IMR-90 (cell line): ENCODE data around the gene SLC5A2. TPM values are rescaled to one million over a fixed set of nuclear protein-coding genes. Genes with fewer than 3 reads are reported as not detected.

Experiments used
- ATAC-seq: fragments of 200-7000 bp; cut with Tn5 transposase; 2 replicates; pipeline ENCODE4 v1.9.1; 2020; ENCODE audit warnings: low read depth, mild to moderate bottlenecking, moderate library complexity
- BruUV-seq: library from RNA; stranded (reverse); fragments of 400-500 nt; replicated peaks from 2 replicates; lab custom pipeline; 2021; lab: Mats Ljungman, UMichigan
- CTCF ChIA-PET: fragments of 300-600 bp; formaldehyde crosslinking; extraction: SDS; loops from one replicate; lab custom pipeline; 2021; ENCODE audit warnings: antibody characterized with exemption; lab: Yijun Ruan, JAX
- POLR2A ChIA-PET: fragments of 300-600 bp; sonication (Branson Sonifier 250); formaldehyde crosslinking; loops from one replicate; lab custom pipeline; 2022; ENCODE audit warnings: antibody characterized with exemption; ENCODE audit not compliant: unreplicated experiment; lab: Charles Lee
- DNase-seq: peaks from one replicate; pipeline ENCODE4 v3.0.0; 2013
- H2AFZ ChIP-seq: replicated peaks from 2 replicates; pipeline ENCODE3; 2013; ENCODE audit warnings: low read length, mild to moderate bottlenecking; ENCODE audit not compliant: poor library complexity
- H2AK5ac ChIP-seq: 2 replicates; pipeline ENCODE4 v1.6.1; 2013; ENCODE audit warnings: low read depth, low read length, inconsistent platforms
- H2AK9ac ChIP-seq: replicated peaks from 2 replicates; pipeline ENCODE3; 2013; ENCODE audit warnings: mild to moderate bottlenecking, low read depth, low read length, moderate library complexity; ENCODE audit not compliant: poor library complexity
- H2BK120ac ChIP-seq: 2 replicates; pipeline ENCODE4 v1.6.1; 2013; ENCODE audit warnings: low read depth, low read length, inconsistent platforms
- H2BK15ac ChIP-seq: 3 replicates; pipeline ENCODE4 v1.6.1; 2013; ENCODE audit warnings: low read depth, low read length, inconsistent platforms
- H2BK20ac ChIP-seq: 2 replicates; pipeline ENCODE4 v1.6.1; 2013; ENCODE audit warnings: low read depth, mild to moderate bottlenecking, inconsistent platforms, low read length, moderate library complexity
- H2BK5ac ChIP-seq: 2 replicates; pipeline ENCODE4 v1.6.1; 2013; ENCODE audit warnings: mild to moderate bottlenecking, low read depth, low read length, inconsistent platforms; ENCODE audit not compliant: poor library complexity, severe bottlenecking
- H3K14ac ChIP-seq: replicated peaks from 2 replicates; pipeline ENCODE4 v1.6.1; 2013; ENCODE audit warnings: low read depth, low read length, inconsistent platforms
- H3K18ac ChIP-seq: 2 replicates; pipeline ENCODE4 v1.6.1; 2013; ENCODE audit warnings: low read depth, low read length, control low read depth
- H3K23ac ChIP-seq: 2 replicates; pipeline ENCODE4 v1.6.1; 2013; ENCODE audit warnings: low read depth, low read length, inconsistent platforms
- H3K27ac ChIP-seq: 2 replicates; pipeline ENCODE4 v1.5.1; 2013; ENCODE audit warnings: mild to moderate bottlenecking, control low read depth, low read length; ENCODE audit not compliant: insufficient read depth
- H3K27me3 ChIP-seq: 2 replicates; pipeline ENCODE4 v1.6.1; 2013; ENCODE audit warnings: low read length; ENCODE audit not compliant: control insufficient read depth, insufficient read depth
- H3K36me3 ChIP-seq: 2 replicates; pipeline ENCODE4 v1.6.1; 2013; ENCODE audit warnings: low read length, mixed read lengths; ENCODE audit not compliant: control insufficient read depth, insufficient read depth
- H3K4ac ChIP-seq: 2 replicates; pipeline ENCODE4 v1.6.1; 2013; ENCODE audit warnings: low read depth, low read length, inconsistent platforms
- H3K4me1 ChIP-seq: 2 replicates; pipeline ENCODE4 v1.6.1; 2013; ENCODE audit warnings: low read length, mixed read lengths; ENCODE audit not compliant: control insufficient read depth, insufficient read depth
- H3K4me2 ChIP-seq: 2 replicates; pipeline ENCODE4 v1.6.1; 2013; ENCODE audit warnings: low read depth, mild to moderate bottlenecking, control low read depth, low read length, moderate library complexity
- H3K4me3 ChIP-seq: 2 replicates; pipeline ENCODE4 v1.5.1; 2013; ENCODE audit warnings: low read depth, mild to moderate bottlenecking, control low read depth, low read length, moderate library complexity; ENCODE audit not compliant: insufficient read depth
- H3K56ac ChIP-seq: 2 replicates; pipeline ENCODE4 v1.6.1; 2013; ENCODE audit warnings: low read length, inconsistent platforms; ENCODE audit not compliant: insufficient read depth; ENCODE audit errors: extremely low read depth
- H3K79me1 ChIP-seq, 2 experiments: 2 replicates each; pipeline ENCODE4 v1.6.1; 2013; ENCODE audit warnings: low read length in 2 of 2, inconsistent platforms in 1 of 2, low read depth in 1 of 2
- H3K9ac ChIP-seq: 2 replicates; pipeline ENCODE4 v1.6.1; 2013; ENCODE audit warnings: low read depth, low read length, control low read depth
- H3K9me1 ChIP-seq: 2 replicates; pipeline ENCODE4 v1.6.1; 2013; ENCODE audit warnings: low read length, inconsistent platforms; ENCODE audit not compliant: insufficient read depth
- H3K9me3 ChIP-seq: 2 replicates; pipeline ENCODE4 v1.6.1; 2013; ENCODE audit warnings: low read length; ENCODE audit not compliant: control insufficient read depth, insufficient read depth
- H4K20me1 ChIP-seq: 2 replicates; pipeline ENCODE4 v1.6.1; 2013; ENCODE audit warnings: low read length, inconsistent platforms; ENCODE audit not compliant: insufficient read depth
- H4K5ac ChIP-seq: 2 replicates; pipeline ENCODE4 v1.6.1; 2013; ENCODE audit warnings: mild to moderate bottlenecking, low read depth, low read length, control low read depth
- H4K8ac ChIP-seq, 2 experiments: 2 replicates each; pipeline ENCODE4 v1.6.1; 2013; ENCODE audit warnings: low read depth in 2 of 2, low read length in 2 of 2, control low read depth in 1 of 2, inconsistent platforms in 1 of 2
- H4K91ac ChIP-seq: 2 replicates; pipeline ENCODE4 v1.6.1; 2013; ENCODE audit warnings: low read depth, low read length, inconsistent platforms; ENCODE audit not compliant: insufficient read depth
- BHLHE40 ChIP-seq: fragments of 150-350 bp; IDR thresholded peaks from 2 replicates; pipeline ENCODE4 v1.6.1; 2016; ENCODE audit warnings: mild to moderate bottlenecking, low read depth, low read length
- CEBPB ChIP-seq: IDR thresholded peaks from 2 replicates; pipeline ENCODE4 v1.6.1; 2012; ENCODE audit warnings: low read depth, low read length, improper control_type of control experiment
- CHD1 ChIP-seq: IDR thresholded peaks from 2 replicates; pipeline ENCODE4 v1.6.1; 2012; ENCODE audit warnings: low read depth, low read length, improper control_type of control experiment
- CTCF ChIP-seq: conservative IDR thresholded peaks from 2 replicates; pipeline ENCODE4 v1.5.1; 2012; ENCODE audit warnings: mild to moderate bottlenecking, low read depth, low read length, improper control_type of control experiment
- ELK1 ChIP-seq: fragments of 150-350 bp; IDR thresholded peaks from 2 replicates; pipeline ENCODE4 v1.6.1; 2016; ENCODE audit warnings: low read depth, mild to moderate bottlenecking, low read length, moderate library complexity, borderline replicate concordance
- FOS ChIP-seq: fragments of 150-350 bp; IDR thresholded peaks from 2 replicates; pipeline ENCODE4 v1.6.1; 2016; ENCODE audit warnings: low read depth, low read length
- MAFK ChIP-seq: IDR thresholded peaks from 2 replicates; pipeline ENCODE4 v1.6.1; 2012; ENCODE audit warnings: low read depth, low read length, improper control_type of control experiment
- MAZ ChIP-seq: IDR thresholded peaks from 2 replicates; pipeline ENCODE4 v1.6.1; 2012; ENCODE audit warnings: low read depth, mild to moderate bottlenecking, low read length, improper control_type of control experiment, moderate library complexity, borderline replicate concordance
- MXI1 ChIP-seq: IDR thresholded peaks from 2 replicates; pipeline ENCODE4 v1.6.1; 2012; ENCODE audit warnings: low read depth, mild to moderate bottlenecking, low read length, moderate library complexity, borderline replicate concordance
- NFE2L2 ChIP-seq: fragments of 150-350 bp; IDR thresholded peaks from 2 replicates; pipeline ENCODE4 v1.6.1; 2016; ENCODE audit warnings: low read depth, mild to moderate bottlenecking, low read length
- POLR2A ChIP-seq: IDR thresholded peaks from 2 replicates; pipeline ENCODE4 v1.6.1; 2012; ENCODE audit warnings: mild to moderate bottlenecking, low read depth, low read length
- RAD21 ChIP-seq: IDR thresholded peaks from 2 replicates; pipeline ENCODE4 v1.6.1; 2012; ENCODE audit warnings: low read length, improper control_type of control experiment
- RCOR1 ChIP-seq: IDR thresholded peaks from 2 replicates; pipeline ENCODE4 v1.6.1; 2012; ENCODE audit warnings: mild to moderate bottlenecking, low read length, improper control_type of control experiment; ENCODE audit not compliant: insufficient replicate concordance
- RFX5 ChIP-seq: IDR thresholded peaks from 2 replicates; pipeline ENCODE4 v1.8.0; 2012; ENCODE audit warnings: low read depth, mild to moderate bottlenecking, low read length, moderate library complexity
- SMC3 ChIP-seq: fragments of 150-350 bp; IDR thresholded peaks from 2 replicates; pipeline ENCODE4 v1.6.1; 2016; ENCODE audit warnings: low read depth, mild to moderate bottlenecking, antibody characterized with exemption, low read length, moderate library complexity
- USF2 ChIP-seq: fragments of 150-350 bp; IDR thresholded peaks from 2 replicates; pipeline ENCODE4 v1.6.1; 2017; ENCODE audit warnings: mild to moderate bottlenecking, antibody characterized with exemption, low read length, low read depth
- WGBS, 2 experiments: methylation state at CpG; one replicate each; pipeline versions ENCODE4 v1.1.5 to v1.1.7; 2013; ENCODE audit warnings: missing lambda C conversion rate in 2 of 2; ENCODE audit not compliant: insufficient read length in 1 of 2; ENCODE audit errors: extremely low coverage in 2 of 2; 5-methylcytosine and 5-hydroxymethylcytosine counted together
- dilution Hi-C: fragments of 300-500 bp; cut with HindIII; formaldehyde crosslinking; loops from one replicate; pipeline ENCODE4 v1.14.3; 2018; ENCODE audit warnings: low sequenced_read_pairs; ENCODE audit not compliant: unreplicated experiment
- in situ Hi-C: fragments of 300-500 bp; cut with MboI; formaldehyde crosslinking; loops from 3 replicates; pipeline ENCODE4 v1.14.3; 2019; ENCODE audit warnings: low sequenced_read_pairs, inconsistent platforms, mixed read lengths
- intact Hi-C: fragments of 100-400 bp; cut with micrococcal nuclease; formaldehyde crosslinking; loops from 2 replicates; pipeline ENCODE4 v1.10.0; 2022
- polyA plus RNA-seq, 3 experiments: library from polyadenylated mRNA; depleted of rRNA; stranded (reverse); fragments of >200 nt; gene quantifications; 2 replicates each; pipeline ENCODE4 v1.2.3, GENCODE V29; 2012; ENCODE audit warnings: low replicate concordance in 1 of 3
- total RNA-seq: library from RNA; depleted of rRNA; stranded (reverse); fragments of >200 nt; gene quantifications from 2 replicates; pipeline ENCODE4 v1.2.3, GENCODE V29; 2012

SLC5A2 gene
- total and polyA plus RNA-seq, 2 of the 4 experiments (the other 2 are of a cell fraction), result not detected

GRCh38 chr16:31438414-31438813 is 44.5 kb upstream of the SLC5A2 start:
- no peak overlapping the region for H3K9ac ChIP-seq
- 0% methylated on average over 2 of the region's 2 CpGs; no CpG with 5 or more reads in 1 of the 2 experiments for WGBS, 2 experiments
- CTCF ChIA-PET, result no interaction called here
- no peaks in the 10 kb centered on the region for H4K20me1 ChIP-seq
- no peak overlapping the region for H4K91ac ChIP-seq
- H3K9me3 ChIP-seq, result no peaks in the 10 kb centered on the region
- no peak overlapping the region for H2BK5ac ChIP-seq
- no peak overlapping the region for H2AK9ac ChIP-seq
- H3K14ac ChIP-seq, result no peak overlapping the region
- H3K79me1 ChIP-seq, result no peaks in the 10 kb centered on the region
- H3K18ac ChIP-seq, result no peak overlapping the region
- no peak for DNase-seq
- H3K4me1 ChIP-seq, result no peaks in the 10 kb centered on the region
- intact Hi-C loops (no loop called here), dilution Hi-C loops (no loop called here), in situ Hi-C loops (no loop called here)
- H3K56ac ChIP-seq, result no peak overlapping the region
- H2AK5ac ChIP-seq, result no peak overlapping the region
- no peak overlapping the region for H3K23ac ChIP-seq
- H2BK15ac ChIP-seq, result no peak overlapping the region
- H3K36me3 ChIP-seq, result no peaks in the 10 kb centered on the region
- POLR2A ChIA-PET, result no interaction called here
- BruUV-seq, result no TSS peak
- no peak overlapping the region for H4K8ac ChIP-seq
- H4K5ac ChIP-seq, result no peak overlapping the region
- H2BK20ac ChIP-seq, result no peak overlapping the region
- H3K4me2 ChIP-seq, result no peak overlapping the region
- no peaks in the 10 kb centered on the region for H3K27me3 ChIP-seq
- no peak overlapping the region for H3K4ac ChIP-seq
- H2BK120ac ChIP-seq, result no peak overlapping the region
- H3K27ac ChIP-seq, result no peak overlapping the region
- no peaks in the 10 kb centered on the region for H3K9me1 ChIP-seq
- H3K4me3 ChIP-seq, result no peak overlapping the region
- no peak overlapping the region for H2AFZ ChIP-seq
- TF ChIP-seq CEBPB (no peak), RCOR1 (no peak), FOS (no peak), ELK1 (no peak), POLR2A (no peak), MAZ (no peak), MXI1 (no peak), MAFK (no peak), NFE2L2 (no peak), CHD1 (no peak), RAD21 (no peak), CTCF (no peak), BHLHE40 (no peak), USF2 (no peak), RFX5 (no peak), SMC3 (no peak)
- ATAC-seq, result no peak
